Measurements from ENCODE around the gene LDLRAD3.

Gene LDLRAD3

GRCh38 chr11:36026315-36026968, 82.6 kb downstream of the LDLRAD3 start:
- Histone ChIP-seq H3K9me3 (ENCODE audit: severe bottlenecking) (no peaks in the 10 kb centered on the region), H3K4me3 (ENCODE audit: low read depth, low read length) (no peak overlapping the region), H3K36me3 (peaks cover 6% of the 10 kb centered on the region), H3K27ac (no peak overlapping the region), H3K27me3 (ENCODE audit: insufficient read depth, low read depth, severe bottlenecking) (no peaks in the 10 kb centered on the region)
- DNase-seq, result no peak
- TF ChIP-seq, protein P1, sequence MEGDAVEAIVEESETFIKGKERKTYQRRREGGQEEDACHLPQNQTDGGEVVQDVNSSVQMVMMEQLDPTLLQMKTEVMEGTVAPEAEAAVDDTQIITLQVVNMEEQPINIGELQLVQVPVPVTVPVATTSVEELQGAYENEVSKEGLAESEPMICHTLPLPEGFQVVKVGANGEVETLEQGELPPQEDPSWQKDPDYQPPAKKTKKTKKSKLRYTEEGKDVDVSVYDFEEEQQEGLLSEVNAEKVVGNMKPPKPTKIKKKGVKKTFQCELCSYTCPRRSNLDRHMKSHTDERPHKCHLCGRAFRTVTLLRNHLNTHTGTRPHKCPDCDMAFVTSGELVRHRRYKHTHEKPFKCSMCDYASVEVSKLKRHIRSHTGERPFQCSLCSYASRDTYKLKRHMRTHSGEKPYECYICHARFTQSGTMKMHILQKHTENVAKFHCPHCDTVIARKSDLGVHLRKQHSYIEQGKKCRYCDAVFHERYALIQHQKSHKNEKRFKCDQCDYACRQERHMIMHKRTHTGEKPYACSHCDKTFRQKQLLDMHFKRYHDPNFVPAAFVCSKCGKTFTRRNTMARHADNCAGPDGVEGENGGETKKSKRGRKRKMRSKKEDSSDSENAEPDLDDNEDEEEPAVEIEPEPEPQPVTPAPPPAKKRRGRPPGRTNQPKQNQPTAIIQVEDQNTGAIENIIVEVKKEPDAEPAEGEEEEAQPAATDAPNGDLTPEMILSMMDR (IDR thresholded peaks at IDR 0.05; ENCODE audit: low read depth, low read length), result no peak

- TF ChIP-seq, protein P1 (IDR thresholded peaks at IDR 0.05; ENCODE audit: low read depth, low read length), result no peak
- Histone ChIP-seq H3K27me3 (ENCODE audit: insufficient read depth, low read depth, severe bottlenecking) (no peaks in the 10 kb centered on the region), H3K36me3 (peaks cover 6% of the 10 kb centered on the region), H3K27ac (no peak overlapping the region), H3K9me3 (ENCODE audit: severe bottlenecking) (no peaks in the 10 kb centered on the region), H3K4me3 (ENCODE audit: low read depth, low read length) (no peak overlapping the region)
- no peak for DNase-seq
Measured at GRCh38 chr11:36027731-36028130, 83.9 kb downstream of the LDLRAD3 start.

DNA sequence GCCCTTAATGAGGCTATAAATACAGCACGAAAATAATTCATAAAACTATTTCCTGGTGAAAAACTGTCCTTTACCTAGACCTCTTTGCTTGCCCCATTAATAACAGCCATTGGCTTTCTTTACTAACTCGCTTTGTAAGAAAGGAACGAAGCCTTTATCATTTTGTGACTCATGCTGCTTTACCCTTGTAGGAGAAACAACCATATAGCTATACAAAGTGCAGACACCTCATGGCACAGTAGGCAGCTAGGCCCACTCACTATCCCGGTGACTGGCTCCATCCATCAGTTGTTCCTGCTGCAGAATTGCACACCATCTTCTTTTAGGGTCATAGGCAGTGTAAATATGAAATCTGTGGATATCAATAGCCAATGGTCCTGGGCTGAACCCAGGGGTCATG, 85.8 kb downstream of the LDLRAD3 start:
- TF ChIP-seq, protein P1 (IDR thresholded peaks at IDR 0.05; ENCODE audit: low read depth, low read length), result no peak
- Histone ChIP-seq H3K4me3 (ENCODE audit: low read depth, low read length) (no peak overlapping the region), H3K36me3 (peaks cover 6% of the 10 kb centered on the region), H3K27ac (no peak overlapping the region), H3K27me3 (ENCODE audit: insufficient read depth, low read depth, severe bottlenecking) (no peaks in the 10 kb centered on the region), H3K9me3 (ENCODE audit: severe bottlenecking) (no peaks in the 10 kb centered on the region)
- DNase-seq, result no peak

- no peak overlapping the region for H3K27ac ChIP-seq
- H3K4me3 ChIP-seq (ENCODE audit: low read depth, low read length), result no peak overlapping the region
- peaks cover 6% of the 10 kb centered on the region for H3K36me3 ChIP-seq
- no peak for DNase-seq
- TF ChIP-seq, protein P1 (IDR thresholded peaks at IDR 0.05; ENCODE audit: low read depth, low read length), result no peak
- H3K9me3 ChIP-seq (ENCODE audit: severe bottlenecking), result no peaks in the 10 kb centered on the region
- no peaks in the 10 kb centered on the region for H3K27me3 ChIP-seq (ENCODE audit: insufficient read depth, low read depth, severe bottlenecking)
Measured at GRCh38 chr11:36030731-36031281, 86.9 kb downstream of the LDLRAD3 start.

- TF ChIP-seq, protein P1 (IDR thresholded peaks at IDR 0.05; ENCODE audit: low read depth, low read length), result no peak
- Histone ChIP-seq H3K9me3 (ENCODE audit: severe bottlenecking) (no peaks in the 10 kb centered on the region), H3K4me3 (ENCODE audit: low read depth, low read length) (no peak overlapping the region), H3K27me3 (ENCODE audit: insufficient read depth, low read depth, severe bottlenecking) (no peaks in the 10 kb centered on the region), H3K27ac (no peak overlapping the region), H3K36me3 (peaks cover 25% of the 10 kb centered on the region)
- DNase-seq, result no peak
Measured at GRCh38 chr11:36033082-36033751, 89.4 kb downstream of the LDLRAD3 start.

Measured in WERI-Rb-1 (cell line).